DMS 273 (cell line): ENCODE data around the gene MADD.
A peak's percentile ranks its signal among the peaks of the same experiment; 100 is the strongest.
"Not testable (repeated sequence)": the region's sequence is repeated elsewhere in the genome, so short reads cannot be mapped to it uniquely, and the experiment has no call there.

Experiments used
- DNase-seq: peaks from one replicate; lab custom pipeline; 2025; ENCODE audit not compliant: unreplicated experiment; lab: John Stamatoyannopoulos, UW

MADD gene

DNA sequence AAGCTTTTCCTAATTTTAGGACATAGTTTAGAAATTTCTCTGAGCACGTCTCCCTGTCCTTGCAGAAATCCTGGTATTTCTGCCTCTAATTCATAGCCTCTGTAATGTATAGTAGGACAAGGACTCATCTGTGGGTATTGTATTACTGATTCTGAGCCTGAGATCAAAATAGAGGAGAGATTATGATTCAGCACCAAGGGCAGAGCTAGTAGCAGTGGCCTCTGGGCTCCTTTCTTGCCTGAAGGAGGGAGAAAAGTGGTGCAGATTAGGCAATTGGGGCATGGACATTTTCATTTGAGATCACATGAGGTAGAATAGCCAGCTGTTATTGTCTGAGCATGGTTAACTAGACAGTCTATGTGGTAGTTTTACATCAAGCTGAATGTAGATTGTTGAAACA is 2.8 kb downstream of the MADD start:
- DNase-seq, result no peak

DNA sequence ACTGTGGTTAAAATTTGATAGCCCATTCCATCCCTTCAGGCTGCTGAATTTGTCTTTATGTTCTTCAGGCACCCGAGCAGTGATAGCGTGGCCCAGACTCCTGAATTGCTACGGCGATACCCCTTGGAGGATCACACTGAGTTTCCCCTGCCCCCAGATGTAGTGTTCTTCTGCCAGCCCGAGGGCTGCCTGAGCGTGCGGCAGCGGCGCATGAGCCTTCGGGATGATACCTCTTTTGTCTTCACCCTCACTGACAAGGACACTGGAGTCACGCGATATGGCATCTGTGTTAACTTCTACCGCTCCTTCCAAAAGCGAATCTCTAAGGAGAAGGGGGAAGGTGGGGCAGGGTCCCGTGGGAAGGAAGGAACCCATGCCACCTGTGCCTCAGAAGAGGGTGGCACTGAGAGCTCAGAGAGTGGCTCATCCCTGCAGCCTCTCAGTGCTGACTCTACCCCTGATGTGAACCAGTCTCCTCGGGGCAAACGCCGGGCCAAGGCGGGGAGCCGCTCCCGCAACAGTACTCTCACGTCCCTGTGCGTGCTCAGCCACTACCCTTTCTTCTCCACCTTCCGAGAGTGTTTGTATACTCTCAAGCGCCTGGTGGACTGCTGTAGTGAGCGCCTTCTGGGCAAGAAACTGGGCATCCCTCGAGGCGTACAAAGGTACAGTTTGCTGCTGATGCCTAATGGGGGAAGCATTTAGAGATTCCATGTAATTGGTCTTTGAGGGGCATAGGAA is 4.7 kb downstream of the MADD start:
- DNase-seq, result no peak

DNA sequence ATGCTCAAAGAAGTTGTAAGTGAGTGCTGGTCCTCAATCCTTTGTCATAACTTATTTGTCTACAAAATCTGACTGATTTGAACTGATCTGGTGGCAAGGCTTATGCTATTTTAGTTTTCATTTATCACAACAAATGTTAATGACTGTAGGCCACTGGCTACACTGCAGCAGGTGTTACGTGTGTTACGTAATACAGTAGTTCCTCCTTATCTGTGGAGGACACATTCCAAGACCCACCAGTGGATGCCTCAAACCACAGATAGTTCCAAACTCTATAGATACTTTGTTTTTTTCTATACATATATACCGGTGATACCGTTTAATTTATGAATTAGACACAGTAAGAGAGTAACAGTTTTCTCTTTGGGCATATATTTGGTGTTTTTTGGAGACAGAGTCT is 7.0 kb downstream of the MADD start:
- DNase-seq, result no peak

DNA sequence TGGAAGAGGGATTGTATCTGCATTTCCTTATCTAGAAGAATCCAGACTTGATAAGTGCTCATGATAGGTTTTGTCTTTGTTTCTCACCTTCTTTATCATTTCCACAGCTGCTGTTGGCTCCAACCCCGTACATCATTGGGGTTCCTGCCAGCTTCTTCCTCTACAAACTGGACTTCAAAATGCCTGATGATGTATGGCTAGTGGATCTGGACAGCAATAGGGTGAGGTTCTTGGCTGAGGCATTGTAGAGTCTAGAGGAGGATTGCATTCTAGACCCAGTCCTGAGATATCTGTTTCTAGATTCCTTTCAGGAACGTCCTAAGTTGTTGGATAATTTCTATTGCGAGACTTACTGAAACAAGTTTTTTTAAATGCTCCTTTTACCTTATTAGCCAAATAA is 8.1 kb downstream of the MADD start:
- no peak for DNase-seq

DNA sequence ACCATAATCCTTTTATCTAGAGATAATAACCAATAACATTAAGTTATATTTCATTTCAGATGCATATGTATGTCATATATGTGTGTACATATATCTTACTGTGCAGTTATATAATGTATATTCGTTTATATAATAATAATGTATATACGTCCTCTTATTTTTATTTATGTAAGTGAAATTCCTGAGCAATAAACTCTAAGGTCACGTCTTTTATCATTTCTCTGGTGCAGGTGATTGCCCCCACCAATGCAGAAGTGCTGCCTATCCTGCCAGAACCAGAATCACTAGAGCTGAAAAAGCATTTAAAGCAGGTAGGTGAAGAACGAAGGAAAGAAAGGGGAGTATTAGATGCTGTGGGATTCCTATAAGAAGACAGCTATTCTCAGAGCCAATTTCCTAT is 8.8 kb downstream of the MADD start:
- DNase-seq, result no peak

DNA sequence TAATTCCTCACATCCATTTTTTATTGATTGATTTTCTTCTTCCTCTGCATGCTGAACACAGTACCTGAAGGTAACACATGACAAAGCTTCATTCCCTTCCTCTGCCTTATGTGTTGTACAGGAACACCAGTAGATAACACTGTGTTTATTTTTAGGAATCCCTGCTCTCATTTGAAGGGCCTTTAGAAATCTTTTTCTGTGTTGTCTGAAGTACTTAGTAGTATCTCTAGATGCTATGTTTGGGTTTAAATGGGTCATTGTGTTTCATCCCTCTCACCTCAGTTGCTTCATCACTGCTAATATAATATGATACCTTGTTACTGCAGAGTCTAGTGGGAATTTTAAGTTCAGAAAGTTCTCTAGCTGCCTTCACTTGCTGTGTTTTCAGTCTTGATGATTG is 10.2 kb downstream of the MADD start:
- no peak for DNase-seq

DNA sequence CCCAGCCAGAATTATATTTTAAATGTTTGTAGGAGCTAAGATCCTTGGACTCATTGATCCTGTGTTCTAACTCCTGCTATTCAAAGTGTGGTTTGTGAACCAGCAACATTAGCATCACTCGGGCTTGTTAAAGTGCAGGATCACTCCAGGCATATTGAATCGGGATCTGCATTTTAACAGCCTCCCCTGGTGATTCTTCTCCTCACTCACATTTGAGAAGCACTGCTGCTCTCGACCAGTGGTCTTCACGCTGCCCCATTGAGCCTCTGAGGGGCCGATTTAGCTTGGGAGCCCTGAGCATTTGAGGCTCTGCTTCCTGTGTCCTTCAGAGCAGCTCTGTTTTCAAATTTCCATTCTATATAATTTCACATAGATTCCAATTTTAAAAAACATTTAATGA is 10.9 kb downstream of the MADD start:
- no peak for DNase-seq

DNA sequence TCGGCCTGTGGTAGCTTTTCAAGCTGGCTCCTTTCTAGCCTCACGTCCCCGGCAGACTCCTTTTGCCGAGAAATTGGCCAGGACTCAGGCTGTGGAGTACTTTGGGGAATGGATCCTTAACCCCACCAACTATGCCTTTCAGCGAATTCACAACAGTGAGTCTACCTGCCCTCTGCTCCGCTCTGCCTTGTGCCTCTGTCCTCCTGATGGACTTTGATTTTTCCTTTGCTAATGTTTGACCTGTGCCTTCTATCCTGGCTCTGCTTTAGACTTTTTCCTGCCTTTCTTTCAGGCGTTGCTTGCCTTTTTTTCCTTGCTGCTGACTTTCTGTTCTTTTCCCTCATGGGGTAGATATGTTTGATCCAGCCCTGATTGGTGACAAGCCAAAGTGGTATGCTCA is 12.5 kb downstream of the MADD start:
- no peak for DNase-seq

DNA sequence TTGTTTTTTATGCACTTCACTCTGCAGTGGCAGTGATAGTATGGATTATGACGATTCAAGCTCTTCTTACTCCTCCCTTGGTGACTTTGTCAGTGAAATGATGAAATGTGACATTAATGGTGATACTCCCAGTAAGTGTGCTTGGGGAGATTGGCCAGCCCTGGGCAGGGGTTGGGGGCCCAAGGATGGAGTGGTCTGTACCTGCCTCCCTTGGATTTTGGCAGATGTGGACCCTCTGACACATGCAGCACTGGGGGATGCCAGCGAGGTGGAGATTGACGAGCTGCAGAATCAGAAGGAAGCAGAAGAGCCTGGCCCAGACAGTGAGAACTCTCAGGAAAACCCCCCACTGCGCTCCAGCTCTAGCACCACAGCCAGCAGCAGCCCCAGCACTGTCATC is 14.2 kb downstream of the MADD start:
- no peak for DNase-seq

DNA sequence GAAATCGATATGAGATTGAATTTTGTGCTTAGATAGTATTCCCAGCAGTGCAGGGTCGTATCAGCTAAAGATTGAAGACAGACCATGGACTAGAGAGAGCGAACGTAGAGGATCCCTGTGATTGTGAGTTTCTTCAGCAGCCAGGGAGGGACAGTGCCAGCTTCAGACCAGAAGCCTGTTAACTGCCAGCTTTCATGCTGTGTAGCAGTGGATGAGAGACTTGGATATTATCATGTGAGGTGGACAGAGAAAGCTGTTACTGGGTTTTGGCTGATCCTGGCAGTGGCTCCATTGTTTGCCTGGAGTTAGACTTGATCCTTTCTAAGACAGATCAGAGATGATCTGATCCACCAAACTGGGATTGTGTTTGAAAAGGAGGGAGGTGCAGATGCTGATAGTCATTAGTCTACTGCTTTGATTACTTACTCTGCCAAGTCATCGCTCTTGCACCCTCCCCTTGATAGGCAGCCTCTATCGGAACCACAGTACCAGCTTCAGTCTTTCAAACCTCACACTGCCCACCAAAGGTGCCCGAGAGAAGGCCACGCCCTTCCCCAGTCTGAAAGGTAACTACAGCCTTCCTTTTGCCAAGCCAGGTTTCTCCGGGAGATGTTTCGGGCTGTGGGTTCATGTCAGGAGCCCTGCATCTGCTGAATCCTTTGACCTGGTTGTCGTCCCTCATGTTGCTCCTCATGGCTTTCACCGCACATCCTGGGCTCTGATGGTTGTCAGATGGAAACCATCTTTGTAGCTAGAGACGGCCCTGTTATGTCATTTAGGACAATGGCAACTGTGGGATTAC is 16.2 kb downstream of the MADD start:
- DNase-seq, result no peak

DNA sequence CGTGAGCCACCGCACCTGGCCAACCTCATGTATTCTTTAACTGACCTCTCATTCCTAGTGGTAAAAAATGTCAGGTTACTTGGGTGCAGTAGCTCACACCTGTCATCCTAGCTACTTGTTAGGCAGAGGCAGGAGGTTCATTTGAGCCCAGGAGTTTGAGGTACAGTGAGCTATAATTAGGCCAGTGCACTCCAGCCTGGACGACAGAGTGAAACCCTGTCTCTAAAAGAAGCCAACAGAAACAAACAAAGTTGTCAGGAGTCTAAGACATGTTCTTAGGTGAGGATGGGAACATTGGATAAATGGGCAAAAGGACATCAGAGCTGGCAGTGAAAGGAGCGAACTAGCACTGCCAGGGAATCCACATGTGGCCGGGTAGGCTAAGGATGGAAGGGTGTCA is 18.1 kb downstream of the MADD start:
- no peak for DNase-seq

DNA sequence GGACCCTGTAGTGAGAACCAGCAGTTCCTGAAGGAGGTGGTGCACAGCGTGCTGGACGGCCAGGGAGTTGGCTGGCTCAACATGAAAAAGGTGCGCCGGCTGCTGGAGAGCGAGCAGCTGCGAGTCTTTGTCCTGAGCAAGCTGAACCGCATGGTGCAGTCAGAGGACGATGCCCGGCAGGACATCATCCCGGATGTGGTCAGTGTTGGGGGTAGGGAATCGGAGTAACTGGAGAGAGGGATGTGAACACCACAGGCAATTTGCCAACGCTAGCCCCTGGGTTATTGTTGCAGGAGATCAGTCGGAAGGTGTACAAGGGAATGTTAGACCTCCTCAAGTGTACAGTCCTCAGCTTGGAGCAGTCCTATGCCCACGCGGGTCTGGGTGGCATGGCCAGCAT is 19.9 kb downstream of the MADD start:
- DNase-seq, result no peak

DNA sequence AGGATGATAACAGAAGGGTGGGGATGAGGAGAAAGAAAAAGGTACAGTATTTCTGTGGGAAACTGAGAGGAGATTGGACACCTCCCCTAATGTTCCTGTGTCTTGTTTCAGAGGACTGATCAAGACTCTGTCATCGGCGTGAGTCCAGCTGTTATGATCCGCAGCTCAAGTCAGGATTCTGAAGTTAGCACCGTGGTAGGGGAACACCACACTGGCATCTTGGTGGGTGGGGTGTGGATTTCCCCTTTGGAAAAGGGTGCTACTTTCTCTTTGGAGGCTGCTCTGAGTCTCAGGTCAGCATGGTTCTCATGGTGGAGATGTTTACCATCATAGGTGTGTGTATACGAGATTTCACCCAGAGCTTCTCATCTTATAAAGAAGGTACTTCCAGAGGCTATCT is 25.5 kb downstream of the MADD start:
- DNase-seq, result no peak

DNA sequence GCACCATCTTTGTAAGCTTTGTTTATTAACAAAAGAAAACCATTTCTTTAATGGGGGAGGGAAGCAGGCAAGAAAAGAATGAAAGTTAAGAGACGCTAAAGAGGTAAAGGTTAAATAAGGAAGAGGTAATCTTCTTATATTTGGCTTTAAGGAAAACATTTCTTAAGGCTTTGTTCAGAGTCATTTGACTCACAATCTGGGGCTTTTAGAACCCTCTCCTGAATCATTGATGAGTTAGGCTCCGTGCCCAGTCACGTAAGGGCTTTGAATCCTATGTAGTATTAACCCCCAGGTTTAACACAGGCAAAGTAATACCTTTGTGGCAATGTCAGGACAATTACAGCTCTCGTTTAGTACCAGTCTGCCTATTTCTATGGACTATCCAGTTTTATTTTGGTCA is 26.1 kb downstream of the MADD start:
- no peak for DNase-seq

DNA sequence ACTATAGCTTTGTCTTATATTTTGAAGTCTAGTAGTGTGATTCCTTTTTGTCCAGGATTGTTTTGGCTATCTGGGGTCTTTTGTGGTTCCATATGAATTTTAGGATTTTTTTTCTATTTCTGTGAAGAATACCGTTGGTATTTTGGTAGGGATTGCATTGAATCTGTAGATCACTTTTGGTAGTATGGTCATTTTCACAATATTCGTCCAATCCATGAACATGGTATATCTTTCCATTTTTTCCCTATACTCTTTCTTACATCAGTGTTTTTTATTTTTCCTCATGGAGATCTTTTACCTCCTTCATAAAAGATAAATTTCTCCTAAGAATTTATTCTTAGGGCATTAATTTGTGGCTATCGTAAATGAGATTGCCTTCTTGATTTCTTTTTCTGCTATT is 29.1 kb downstream of the MADD start:
- no peak for DNase-seq

DNA sequence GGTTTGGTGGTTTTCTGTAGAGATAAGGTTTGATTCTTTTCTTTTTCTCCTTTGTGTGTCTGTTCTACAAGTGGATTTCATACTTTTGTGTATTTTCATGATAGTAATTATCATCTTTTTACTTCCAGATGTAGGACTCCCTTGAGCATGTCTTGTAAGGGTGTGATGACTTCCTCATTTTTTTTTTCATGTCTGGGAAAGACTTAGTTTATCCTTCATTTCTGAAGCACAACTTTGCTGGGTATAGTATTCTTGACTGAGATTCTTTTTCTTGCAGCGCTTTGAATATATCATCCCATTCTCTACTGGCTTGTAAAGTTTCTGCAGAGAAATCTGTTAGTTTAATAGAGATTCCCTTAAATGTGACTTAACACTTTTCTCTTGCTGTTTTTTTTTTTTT is 32.9 kb downstream of the MADD start:
- no peak for DNase-seq

DNA sequence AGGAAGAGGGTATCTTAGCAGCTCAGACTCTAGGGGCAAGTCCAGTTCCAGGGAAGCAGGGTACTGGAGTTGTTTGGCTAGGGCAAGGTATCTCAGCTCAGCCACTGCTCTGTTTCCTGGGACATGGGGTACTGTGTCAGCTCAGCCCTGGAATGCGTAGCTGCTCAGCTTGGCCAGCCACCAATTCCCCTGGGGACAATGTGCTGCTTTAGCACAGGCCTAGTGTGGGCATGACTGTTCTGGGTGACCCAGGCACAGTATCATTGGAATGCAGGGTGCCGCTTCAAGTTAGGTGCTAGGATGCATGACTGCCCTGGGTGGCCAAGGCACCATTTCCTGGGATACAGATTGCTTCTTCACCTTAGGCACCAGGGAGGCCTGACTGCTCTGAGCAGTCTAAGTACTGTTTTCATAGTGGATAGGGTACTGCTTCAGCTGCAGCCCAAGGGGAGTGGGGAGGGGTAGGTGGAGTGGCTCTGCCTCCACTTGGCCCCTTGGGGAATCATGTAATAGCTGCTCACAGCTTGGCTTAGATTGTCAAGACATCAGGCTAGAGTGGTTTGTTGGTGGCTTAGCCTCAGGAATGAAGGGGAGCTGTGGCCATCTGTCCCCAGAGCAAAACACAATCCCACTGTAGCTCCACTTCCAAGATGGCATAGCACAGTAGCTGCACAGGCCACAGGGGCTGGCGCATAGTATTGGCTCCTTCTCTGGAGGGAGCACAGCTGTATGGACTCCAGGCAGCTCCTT is 36.0 kb downstream of the MADD start:
- DNase-seq, result peak; percentile 74

DNA sequence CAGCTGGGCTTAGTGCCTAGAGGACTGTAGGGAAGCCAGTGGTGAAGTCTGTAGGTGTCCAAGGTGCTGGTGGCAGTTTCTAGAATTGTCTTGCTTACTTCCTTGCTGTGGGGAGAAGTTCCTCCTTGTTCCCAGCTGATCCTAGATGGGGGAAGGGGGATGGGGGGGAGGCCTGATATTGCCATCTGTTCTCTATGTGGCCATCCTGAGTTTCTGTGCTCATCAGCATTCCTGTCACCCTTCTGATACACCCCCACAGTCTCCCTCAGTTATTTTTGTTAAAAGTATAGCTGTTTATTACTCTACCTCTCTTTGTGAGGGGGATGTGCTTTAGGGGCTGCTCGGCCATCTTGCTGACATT is 36.5 kb downstream of the MADD start:
- DNase-seq, result peak; percentile 74

DNA sequence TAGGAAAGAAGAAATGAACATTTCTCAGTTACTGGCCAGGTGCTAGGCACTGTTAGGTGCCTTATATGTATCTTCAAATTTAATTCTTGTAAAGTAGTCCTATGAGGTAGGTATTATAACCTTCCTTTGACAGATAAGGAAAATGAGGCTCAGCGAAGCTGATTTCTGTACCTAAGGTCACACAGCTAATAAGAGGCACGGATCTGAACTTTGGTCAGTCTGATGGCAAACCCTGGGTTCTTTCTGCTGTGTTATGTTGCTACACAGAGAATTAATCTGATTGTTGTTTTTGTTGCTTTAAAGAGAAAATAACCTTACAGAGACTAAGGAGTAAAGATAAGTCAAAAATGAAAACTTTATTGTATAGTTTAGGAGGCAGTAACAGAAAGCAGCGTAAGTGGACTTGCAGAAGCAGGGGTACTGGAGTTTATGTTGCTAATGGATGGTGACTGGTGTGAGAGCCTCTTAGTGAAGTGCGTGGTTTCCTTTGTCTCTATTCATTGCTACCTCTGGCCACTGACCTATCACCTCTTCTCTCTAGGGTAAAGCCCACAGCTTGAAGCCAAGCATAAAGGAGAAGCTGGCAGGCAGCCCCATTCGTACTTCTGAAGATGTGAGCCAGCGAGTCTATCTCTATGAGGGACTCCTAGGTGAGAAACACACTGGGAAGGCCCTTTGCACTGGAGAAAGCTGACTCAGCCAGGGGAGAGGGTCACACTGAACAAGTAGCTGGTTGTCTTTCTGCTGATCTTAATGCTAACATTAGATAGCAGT is 38.3 kb downstream of the MADD start:
- DNase-seq, result no peak

DNA sequence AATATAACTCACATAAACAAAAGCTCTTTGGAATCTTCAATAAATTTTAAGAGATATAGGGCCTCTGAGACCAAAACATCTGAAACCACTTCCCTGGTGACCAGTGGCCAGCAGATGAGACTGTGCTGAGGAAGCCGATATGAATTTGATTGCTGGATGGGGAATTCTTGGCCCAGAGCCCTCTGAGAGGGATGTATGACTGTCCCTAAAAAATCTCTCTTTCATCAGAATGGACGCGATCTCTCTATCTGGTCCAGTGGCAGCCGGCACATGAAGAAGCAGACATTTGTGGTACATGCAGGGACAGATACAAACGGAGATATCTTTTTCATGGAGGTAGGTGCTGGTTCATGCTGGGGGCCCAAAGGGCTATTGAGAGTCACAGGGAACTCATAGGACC is 45.1 kb downstream of the MADD start:
- no peak for DNase-seq

DNA sequence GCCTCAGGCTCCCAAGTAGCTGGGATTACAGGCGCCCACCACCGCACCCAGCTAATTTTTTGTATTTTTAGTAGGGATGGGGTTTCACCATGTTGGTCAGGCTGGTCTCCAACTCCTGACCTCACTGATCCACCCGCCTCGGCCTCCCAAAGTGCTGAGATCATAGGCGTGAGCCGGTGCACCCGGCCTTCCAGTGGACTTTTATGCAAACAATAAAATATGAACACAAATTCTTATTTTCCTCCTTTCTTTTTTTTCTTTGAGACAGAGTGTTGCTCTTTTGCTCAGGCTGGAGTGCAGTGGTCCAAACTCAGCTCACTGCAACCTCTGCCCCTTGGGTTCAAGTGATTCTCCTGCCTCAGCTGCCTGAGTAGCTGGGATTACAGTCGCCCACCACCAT is 46.6 kb downstream of the MADD start:
- not testable (repeated sequence) for DNase-seq
